Neural cell (in vitro differentiated cells): ENCODE results near the gene IL31.
A peak's percentile ranks its signal among the peaks of the same experiment; 100 is the strongest.

Source experiments
- CTCF ChIP-seq: fragments of 450-650 bp; IDR thresholded peaks from 2 replicates; pipeline ENCODE4 v1.5.1; 2014; ENCODE audit warnings: antibody characterized with exemption, mild to moderate bottlenecking, moderate library complexity; ENCODE audit not compliant: poor library complexity, severe bottlenecking
- EP300 ChIP-seq: fragments of 450-650 bp; conservative IDR thresholded peaks from 2 replicates; pipeline ENCODE4 v1.6.1; 2014; ENCODE audit warnings: antibody characterized with exemption, mild to moderate bottlenecking, moderate library complexity; ENCODE audit not compliant: poor library complexity, severe bottlenecking
- EZH2 ChIP-seq: fragments of 200-600, 300-800 bp; shearing (Covaris generic), sonication (generic); IDR thresholded peaks from 2 replicates; pipeline ENCODE4 v1.6.1; 2014; ENCODE audit warnings: antibody characterized with exemption, low read length, borderline replicate concordance, mild to moderate bottlenecking; ENCODE audit not compliant: insufficient read depth, poor library complexity, severe bottlenecking
- MXI1 ChIP-seq: fragments of 450-650 bp; conservative IDR thresholded peaks from 2 replicates; pipeline ENCODE4 v1.6.1; 2014; ENCODE audit warnings: antibody characterized with exemption, mild to moderate bottlenecking; ENCODE audit not compliant: poor library complexity, severe bottlenecking
- POLR2AphosphoS5 ChIP-seq: IDR thresholded peaks from 2 replicates; pipeline ENCODE4 v1.6.1; 2012
- REST ChIP-seq: IDR thresholded peaks from 2 replicates; pipeline ENCODE4 v1.6.1; 2012; ENCODE audit warnings: borderline replicate concordance
- SMC3 ChIP-seq: fragments of 450-650 bp; conservative IDR thresholded peaks from 2 replicates; pipeline ENCODE4 v1.6.1; 2014; ENCODE audit warnings: antibody characterized with exemption, mild to moderate bottlenecking, moderate library complexity; ENCODE audit not compliant: poor library complexity

GRCh38 chr12:122203301-122204166 lies 29.5 kb upstream of the IL31 start, which contains the start of gene B3GNT4:
- TF ChIP-seq CTCF (no peak), POLR2AphosphoS5 (no peak), EZH2 (no peak), EP300 (no peak), SMC3 (no peak), MXI1 (peak; percentile 26), REST (no peak)
